ENCODE data around the gene SRA1. TPM values are rescaled to one million over a fixed set of nuclear protein-coding genes. Genes with fewer than 3 reads are reported as not detected.
"Not testable (repeated sequence)": the region's sequence is repeated elsewhere in the genome, so short reads cannot be mapped to it uniquely, and the experiment has no call there.

SRA1 gene
- total RNA-seq, 1 experiment from 2014 or later: 37.8 TPM

DNA sequence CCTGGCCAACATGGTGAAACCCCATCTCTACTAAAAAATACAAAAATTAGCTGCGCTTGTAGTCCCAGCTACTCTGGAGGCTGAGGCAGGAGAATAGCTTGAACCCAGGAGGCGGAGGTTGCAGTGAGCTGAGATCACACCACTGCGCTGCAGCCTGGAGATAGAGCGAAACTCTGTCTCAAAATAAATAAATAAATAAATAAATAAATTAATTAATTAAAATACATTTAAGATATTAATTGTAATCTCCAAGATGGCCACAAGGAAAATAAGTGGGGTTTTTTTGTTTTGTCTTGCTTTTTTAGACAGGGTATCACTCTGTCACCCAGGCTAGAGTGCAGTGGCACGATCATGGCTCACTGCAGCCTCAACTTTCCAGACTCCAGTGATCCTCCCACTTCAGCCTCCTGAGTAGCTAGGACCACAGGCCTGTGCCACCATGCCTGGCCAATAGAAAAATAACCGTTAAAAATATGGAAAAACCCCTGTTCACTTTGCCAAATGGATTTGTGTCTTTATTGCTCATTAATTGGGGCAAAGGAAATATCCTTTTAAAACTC, 22.0 kb upstream of the SRA1 start:
- POLR2A ChIA-PET; H3K4me3 Mint-ChIP-seq; H3K4me1 Mint-ChIP-seq; H3K27ac Mint-ChIP-seq; DNase-seq (ENCODE audit: low spot score); ATAC-seq; H3K36me3 Mint-ChIP-seq: not testable (repeated sequence)
- peak; percentile 81 for TF ChIP-seq HMGA2 (CRISPR knock-in tag; IDR thresholded peaks at IDR 0.05)
- CTCF ChIA-PET: interaction anchor here (0.6 kb wide), 1 partner anchor 56 kb away, joined by 3 read pairs; no protein-coding TSS in a partner anchor
- peaks cover 23% of the 10 kb centered on the region for H3K27me3 Mint-ChIP-seq (ENCODE audit: low read depth)
- peaks cover 11% of the 10 kb centered on the region for H3K9me3 Mint-ChIP-seq

DNA sequence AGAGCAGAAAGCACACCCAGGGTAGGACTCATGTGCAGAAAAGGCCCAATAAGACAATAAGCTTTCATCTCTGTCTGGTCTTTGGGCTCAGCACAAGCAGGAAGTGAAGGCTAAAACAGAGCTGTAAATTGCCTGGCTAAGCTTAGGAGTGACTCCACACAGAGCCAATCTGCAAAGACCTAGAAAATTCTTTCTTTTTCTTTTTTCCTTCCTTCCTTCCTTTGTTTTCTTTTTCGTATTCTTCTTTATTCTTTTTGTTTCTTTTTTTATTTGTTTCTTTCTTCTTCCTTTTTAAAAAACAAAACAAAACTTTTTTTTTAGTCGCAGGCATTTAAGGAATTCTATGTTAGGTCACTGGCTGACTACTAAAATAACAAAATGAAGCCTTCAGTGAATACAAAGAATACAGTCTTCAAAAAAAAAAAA, 19.5 kb upstream of the SRA1 start:
- Mint-ChIP-seq H3K4me1 (no peaks in the 10 kb centered on the region), H3K36me3 (no peaks in the 10 kb centered on the region), H3K27ac (no peak overlapping the region), H3K4me3 (no peak overlapping the region), H3K27me3 (ENCODE audit: low read depth) (peaks cover 16% of the 10 kb centered on the region), H3K9me3 (no peaks in the 10 kb centered on the region; the same call in 1 of the 2 replicates)
- CTCF ChIA-PET: interaction anchor here (1.3 to 1.7 kb wide), 2 partner anchors 28 to 218 kb away, joined by 4 to 6 read pairs; no protein-coding TSS in a partner anchor
- TF ChIP-seq, protein P1, sequence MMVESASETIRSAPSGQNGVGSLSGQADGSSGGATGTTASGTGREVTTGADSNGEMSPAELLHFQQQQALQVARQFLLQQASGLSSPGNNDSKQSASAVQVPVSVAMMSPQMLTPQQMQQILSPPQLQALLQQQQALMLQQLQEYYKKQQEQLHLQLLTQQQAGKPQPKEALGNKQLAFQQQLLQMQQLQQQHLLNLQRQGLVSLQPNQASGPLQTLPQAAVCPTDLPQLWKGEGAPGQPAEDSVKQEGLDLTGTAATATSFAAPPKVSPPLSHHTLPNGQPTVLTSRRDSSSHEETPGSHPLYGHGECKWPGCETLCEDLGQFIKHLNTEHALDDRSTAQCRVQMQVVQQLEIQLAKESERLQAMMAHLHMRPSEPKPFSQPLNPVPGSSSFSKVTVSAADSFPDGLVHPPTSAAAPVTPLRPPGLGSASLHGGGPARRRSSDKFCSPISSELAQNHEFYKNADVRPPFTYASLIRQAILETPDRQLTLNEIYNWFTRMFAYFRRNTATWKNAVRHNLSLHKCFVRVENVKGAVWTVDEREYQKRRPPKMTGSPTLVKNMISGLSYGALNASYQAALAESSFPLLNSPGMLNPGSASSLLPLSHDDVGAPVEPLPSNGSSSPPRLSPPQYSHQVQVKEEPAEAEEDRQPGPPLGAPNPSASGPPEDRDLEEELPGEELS (CRISPR knock-in tag; IDR thresholded peaks at IDR 0.05): no peak
- no peak for TF ChIP-seq ETV6 (CRISPR knock-in tag; IDR thresholded peaks at IDR 0.05)
- TF ChIP-seq, protein P2, sequence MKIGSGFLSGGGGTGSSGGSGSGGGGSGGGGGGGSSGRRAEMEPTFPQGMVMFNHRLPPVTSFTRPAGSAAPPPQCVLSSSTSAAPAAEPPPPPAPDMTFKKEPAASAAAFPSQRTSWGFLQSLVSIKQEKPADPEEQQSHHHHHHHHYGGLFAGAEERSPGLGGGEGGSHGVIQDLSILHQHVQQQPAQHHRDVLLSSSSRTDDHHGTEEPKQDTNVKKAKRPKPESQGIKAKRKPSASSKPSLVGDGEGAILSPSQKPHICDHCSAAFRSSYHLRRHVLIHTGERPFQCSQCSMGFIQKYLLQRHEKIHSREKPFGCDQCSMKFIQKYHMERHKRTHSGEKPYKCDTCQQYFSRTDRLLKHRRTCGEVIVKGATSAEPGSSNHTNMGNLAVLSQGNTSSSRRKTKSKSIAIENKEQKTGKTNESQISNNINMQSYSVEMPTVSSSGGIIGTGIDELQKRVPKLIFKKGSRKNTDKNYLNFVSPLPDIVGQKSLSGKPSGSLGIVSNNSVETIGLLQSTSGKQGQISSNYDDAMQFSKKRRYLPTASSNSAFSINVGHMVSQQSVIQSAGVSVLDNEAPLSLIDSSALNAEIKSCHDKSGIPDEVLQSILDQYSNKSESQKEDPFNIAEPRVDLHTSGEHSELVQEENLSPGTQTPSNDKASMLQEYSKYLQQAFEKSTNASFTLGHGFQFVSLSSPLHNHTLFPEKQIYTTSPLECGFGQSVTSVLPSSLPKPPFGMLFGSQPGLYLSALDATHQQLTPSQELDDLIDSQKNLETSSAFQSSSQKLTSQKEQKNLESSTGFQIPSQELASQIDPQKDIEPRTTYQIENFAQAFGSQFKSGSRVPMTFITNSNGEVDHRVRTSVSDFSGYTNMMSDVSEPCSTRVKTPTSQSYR (CRISPR knock-in tag; IDR thresholded peaks at IDR 0.05): no peak
- TF ChIP-seq JAZF1 (CRISPR knock-in tag; IDR thresholded peaks at IDR 0.05): no peak
- no peak for TF ChIP-seq GTF2I (CRISPR knock-in tag; conservative IDR thresholded peaks at IDR 0.05)
- no peak for TF ChIP-seq NR2C2 (CRISPR knock-in tag; IDR thresholded peaks at IDR 0.05)
- TF ChIP-seq ZNF671 (CRISPR knock-in tag; IDR thresholded peaks at IDR 0.05): no peak
- no peak for TF ChIP-seq ZNF138 (CRISPR knock-in tag; conservative IDR thresholded peaks at IDR 0.05)
- TF ChIP-seq, protein P3, sequence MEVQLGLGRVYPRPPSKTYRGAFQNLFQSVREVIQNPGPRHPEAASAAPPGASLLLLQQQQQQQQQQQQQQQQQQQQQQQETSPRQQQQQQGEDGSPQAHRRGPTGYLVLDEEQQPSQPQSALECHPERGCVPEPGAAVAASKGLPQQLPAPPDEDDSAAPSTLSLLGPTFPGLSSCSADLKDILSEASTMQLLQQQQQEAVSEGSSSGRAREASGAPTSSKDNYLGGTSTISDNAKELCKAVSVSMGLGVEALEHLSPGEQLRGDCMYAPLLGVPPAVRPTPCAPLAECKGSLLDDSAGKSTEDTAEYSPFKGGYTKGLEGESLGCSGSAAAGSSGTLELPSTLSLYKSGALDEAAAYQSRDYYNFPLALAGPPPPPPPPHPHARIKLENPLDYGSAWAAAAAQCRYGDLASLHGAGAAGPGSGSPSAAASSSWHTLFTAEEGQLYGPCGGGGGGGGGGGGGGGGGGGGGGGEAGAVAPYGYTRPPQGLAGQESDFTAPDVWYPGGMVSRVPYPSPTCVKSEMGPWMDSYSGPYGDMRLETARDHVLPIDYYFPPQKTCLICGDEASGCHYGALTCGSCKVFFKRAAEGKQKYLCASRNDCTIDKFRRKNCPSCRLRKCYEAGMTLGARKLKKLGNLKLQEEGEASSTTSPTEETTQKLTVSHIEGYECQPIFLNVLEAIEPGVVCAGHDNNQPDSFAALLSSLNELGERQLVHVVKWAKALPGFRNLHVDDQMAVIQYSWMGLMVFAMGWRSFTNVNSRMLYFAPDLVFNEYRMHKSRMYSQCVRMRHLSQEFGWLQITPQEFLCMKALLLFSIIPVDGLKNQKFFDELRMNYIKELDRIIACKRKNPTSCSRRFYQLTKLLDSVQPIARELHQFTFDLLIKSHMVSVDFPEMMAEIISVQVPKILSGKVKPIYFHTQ (CRISPR knock-in tag; IDR thresholded peaks at IDR 0.05): no peak
- no peak for TF ChIP-seq TEAD4 (CRISPR knock-in tag; IDR thresholded peaks at IDR 0.05)
- ATAC-seq: no peak
- POLR2A ChIA-PET: no interaction called here
- DNase-seq (ENCODE audit: low spot score): no peak

DNA sequence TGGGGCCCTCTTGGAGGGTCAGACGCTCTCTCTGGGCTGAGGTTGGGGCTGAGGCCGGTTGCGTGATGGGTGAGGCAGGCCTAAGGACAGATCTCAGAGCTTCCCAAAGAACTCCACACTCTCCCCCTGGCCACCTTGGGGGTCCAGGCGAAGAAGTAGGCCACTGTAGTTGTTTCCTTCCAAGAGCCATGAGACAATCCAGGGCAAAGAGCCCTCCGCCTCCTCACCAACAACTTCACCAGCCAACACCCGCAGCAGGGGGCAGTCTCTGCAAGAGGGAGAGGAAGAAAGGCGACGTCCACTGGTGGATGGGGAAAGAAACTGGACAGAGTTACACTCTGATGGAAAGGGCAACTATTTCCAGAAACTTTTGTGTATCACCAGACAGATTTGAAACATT, 18.0 kb upstream of the SRA1 start:
- Mint-ChIP-seq H3K4me3 (no peak overlapping the region), H3K27ac (0 out of 2 replicates have a peak overlapping the region, but pooled peaks have one; percentile 45), H3K4me1 (no peaks in the 10 kb centered on the region), H3K27me3 (ENCODE audit: low read depth) (peaks cover 5% of the 10 kb centered on the region), H3K9me3 (no peaks in the 10 kb centered on the region; the same call in 1 of the 2 replicates), H3K36me3 (no peaks in the 10 kb centered on the region)
- CTCF ChIA-PET: no interaction called here
- POLR2A ChIA-PET: no interaction called here
- ATAC-seq (peak; percentile 66), DNase-seq (ENCODE audit: low spot score) (peak; percentile 60)
- no peak for TF ChIP-seq ATF1 (CRISPR knock-in tag; IDR thresholded peaks at IDR 0.05)
- TF ChIP-seq, protein P4, sequence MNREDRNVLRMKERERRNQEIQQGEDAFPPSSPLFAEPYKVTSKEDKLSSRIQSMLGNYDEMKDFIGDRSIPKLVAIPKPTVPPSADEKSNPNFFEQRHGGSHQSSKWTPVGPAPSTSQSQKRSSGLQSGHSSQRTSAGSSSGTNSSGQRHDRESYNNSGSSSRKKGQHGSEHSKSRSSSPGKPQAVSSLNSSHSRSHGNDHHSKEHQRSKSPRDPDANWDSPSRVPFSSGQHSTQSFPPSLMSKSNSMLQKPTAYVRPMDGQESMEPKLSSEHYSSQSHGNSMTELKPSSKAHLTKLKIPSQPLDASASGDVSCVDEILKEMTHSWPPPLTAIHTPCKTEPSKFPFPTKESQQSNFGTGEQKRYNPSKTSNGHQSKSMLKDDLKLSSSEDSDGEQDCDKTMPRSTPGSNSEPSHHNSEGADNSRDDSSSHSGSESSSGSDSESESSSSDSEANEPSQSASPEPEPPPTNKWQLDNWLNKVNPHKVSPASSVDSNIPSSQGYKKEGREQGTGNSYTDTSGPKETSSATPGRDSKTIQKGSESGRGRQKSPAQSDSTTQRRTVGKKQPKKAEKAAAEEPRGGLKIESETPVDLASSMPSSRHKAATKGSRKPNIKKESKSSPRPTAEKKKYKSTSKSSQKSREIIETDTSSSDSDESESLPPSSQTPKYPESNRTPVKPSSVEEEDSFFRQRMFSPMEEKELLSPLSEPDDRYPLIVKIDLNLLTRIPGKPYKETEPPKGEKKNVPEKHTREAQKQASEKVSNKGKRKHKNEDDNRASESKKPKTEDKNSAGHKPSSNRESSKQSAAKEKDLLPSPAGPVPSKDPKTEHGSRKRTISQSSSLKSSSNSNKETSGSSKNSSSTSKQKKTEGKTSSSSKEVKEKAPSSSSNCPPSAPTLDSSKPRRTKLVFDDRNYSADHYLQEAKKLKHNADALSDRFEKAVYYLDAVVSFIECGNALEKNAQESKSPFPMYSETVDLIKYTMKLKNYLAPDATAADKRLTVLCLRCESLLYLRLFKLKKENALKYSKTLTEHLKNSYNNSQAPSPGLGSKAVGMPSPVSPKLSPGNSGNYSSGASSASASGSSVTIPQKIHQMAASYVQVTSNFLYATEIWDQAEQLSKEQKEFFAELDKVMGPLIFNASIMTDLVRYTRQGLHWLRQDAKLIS (CRISPR knock-in tag; IDR thresholded peaks at IDR 0.05; ENCODE audit: borderline replicate concordance): no peak
- no peak for TF ChIP-seq IRF2 (CRISPR knock-in tag; IDR thresholded peaks at IDR 0.05; ENCODE audit: borderline replicate concordance, low read depth)
- TF ChIP-seq, protein P5, sequence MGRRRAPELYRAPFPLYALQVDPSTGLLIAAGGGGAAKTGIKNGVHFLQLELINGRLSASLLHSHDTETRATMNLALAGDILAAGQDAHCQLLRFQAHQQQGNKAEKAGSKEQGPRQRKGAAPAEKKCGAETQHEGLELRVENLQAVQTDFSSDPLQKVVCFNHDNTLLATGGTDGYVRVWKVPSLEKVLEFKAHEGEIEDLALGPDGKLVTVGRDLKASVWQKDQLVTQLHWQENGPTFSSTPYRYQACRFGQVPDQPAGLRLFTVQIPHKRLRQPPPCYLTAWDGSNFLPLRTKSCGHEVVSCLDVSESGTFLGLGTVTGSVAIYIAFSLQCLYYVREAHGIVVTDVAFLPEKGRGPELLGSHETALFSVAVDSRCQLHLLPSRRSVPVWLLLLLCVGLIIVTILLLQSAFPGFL (CRISPR knock-in tag; IDR thresholded peaks at IDR 0.05; ENCODE audit: borderline replicate concordance): no peak
